ENCODE data around the gene C10orf90. TPM values are rescaled to one million over a fixed set of nuclear protein-coding genes. Genes with fewer than 3 reads are reported as not detected.

Gene C10orf90
- total RNA-seq, 1 experiment from 2014 or later: 0.18 TPM

DNA sequence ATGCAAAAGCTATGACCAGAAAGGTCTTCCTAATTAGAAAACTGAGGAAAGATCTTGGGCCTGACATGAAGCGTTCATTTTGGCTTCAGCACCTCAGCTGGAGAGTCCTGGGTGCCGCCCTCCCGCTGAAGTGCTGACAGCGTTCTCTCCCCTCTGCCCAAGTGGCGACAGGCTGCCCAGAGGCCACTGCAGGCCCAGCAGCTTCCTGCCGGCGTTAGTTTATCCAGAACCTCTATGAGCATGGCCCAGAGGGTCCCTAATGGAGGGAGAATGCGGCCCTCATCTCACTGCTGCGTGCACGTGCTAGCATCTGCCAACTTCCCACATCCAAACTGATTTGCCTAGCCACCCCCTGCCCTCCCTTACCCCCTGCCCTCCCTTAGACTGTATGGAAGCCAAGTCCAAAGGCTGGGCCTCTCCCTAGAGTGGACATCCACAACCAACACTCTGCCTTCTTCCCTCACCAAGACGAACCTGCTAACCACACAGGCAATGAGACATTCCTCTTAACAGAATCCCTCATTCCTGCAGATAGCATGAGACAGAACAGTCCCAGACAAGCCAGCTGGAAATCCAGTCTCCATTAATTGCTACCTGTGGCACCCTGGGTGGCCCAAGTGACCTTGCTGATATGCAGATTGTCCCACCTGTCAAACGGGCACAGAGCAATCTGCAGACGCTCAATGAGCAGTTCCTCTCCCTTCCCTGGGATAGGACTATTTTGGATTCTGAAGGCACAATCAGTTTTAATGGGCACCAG is 108.4 kb downstream of the C10orf90 start:
- no peaks in the 10 kb centered on the region for H3K36me3 ChIP-seq (ENCODE audit: low read depth, low read length)
- no peak overlapping the region for H3K27ac ChIP-seq (ENCODE audit: low read length)
- no peak overlapping the region for H3K4me3 ChIP-seq (ENCODE audit: low read length)
- ATAC-seq (no peak), DNase-seq (no peak)
- no peaks in the 10 kb centered on the region for H3K79me2 ChIP-seq (ENCODE audit: low read length)
- no peak overlapping the region for H2AFZ ChIP-seq (ENCODE audit: low read length)
- no peak for TF ChIP-seq EZH2phosphoT487 (IDR thresholded peaks at IDR 0.05; ENCODE audit: borderline replicate concordance, low read length)
- TF ChIP-seq EZH2 (IDR thresholded peaks at IDR 0.05; ENCODE audit: low read length, unreplicated experiment): no peak
- TF ChIP-seq, protein P1, sequence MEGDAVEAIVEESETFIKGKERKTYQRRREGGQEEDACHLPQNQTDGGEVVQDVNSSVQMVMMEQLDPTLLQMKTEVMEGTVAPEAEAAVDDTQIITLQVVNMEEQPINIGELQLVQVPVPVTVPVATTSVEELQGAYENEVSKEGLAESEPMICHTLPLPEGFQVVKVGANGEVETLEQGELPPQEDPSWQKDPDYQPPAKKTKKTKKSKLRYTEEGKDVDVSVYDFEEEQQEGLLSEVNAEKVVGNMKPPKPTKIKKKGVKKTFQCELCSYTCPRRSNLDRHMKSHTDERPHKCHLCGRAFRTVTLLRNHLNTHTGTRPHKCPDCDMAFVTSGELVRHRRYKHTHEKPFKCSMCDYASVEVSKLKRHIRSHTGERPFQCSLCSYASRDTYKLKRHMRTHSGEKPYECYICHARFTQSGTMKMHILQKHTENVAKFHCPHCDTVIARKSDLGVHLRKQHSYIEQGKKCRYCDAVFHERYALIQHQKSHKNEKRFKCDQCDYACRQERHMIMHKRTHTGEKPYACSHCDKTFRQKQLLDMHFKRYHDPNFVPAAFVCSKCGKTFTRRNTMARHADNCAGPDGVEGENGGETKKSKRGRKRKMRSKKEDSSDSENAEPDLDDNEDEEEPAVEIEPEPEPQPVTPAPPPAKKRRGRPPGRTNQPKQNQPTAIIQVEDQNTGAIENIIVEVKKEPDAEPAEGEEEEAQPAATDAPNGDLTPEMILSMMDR (conservative IDR thresholded peaks at IDR 0.05; ENCODE audit: low read depth, low read length): no peak
- no peaks in the 10 kb centered on the region for H3F3A ChIP-seq (ENCODE audit: low read length, unreplicated experiment)
- ChIA-PET POLR2A (ENCODE audit: unreplicated experiment) (no interaction called here), CTCF (no interaction called here)
- BruUV-seq (replicated peaks): no TSS peak
- H3K27me3 ChIP-seq (ENCODE audit: low read length): no peaks in the 10 kb centered on the region
- H4K20me1 ChIP-seq (ENCODE audit: low read length): no peaks in the 10 kb centered on the region
- H3K4me1 ChIP-seq (ENCODE audit: insufficient read depth, low read length): no peaks in the 10 kb centered on the region
- intact Hi-C loops (cut with micrococcal nuclease): no loop called here
- no peaks in the 10 kb centered on the region for H3K9me3 ChIP-seq (ENCODE audit: low read length)
- H3K4me2 ChIP-seq (ENCODE audit: low read length): no peak overlapping the region
- H3K9ac ChIP-seq (ENCODE audit: low read length): no peak overlapping the region
- H3K9me2 ChIP-seq (replicated peaks; ENCODE audit: low read length): no peaks in the 10 kb centered on the region

DNA sequence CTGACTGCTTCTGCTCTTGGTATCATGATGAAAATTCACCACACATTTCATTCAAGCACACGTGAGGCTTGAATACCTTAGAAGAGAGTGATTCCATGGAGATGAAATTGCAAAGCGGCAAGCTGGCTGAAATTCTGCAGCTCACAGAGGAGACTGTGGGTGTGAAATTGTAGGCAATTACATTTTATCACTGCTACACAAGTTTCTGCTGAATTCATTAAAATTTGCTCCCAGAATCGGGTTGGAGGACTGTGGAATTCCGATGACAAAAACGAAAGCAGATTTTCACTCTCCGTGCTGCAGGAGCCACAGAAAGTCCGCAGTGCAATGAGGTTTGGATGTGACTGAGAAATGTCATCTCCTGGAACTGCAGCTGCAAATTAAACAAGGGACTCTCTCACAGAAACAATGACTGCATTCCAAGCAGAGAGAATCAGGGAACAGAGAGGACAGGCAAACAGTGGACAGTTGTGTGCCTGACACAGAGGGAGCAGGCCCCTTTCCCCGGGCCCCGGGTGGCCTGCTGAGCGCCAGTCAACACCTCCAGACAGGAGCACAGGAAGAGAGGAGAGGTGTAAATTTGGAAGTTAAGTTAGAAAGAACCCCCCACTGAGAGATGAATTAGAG is 109.1 kb downstream of the C10orf90 start:
- no TSS peak for BruUV-seq (replicated peaks)
- Histone ChIP-seq H4K20me1 (ENCODE audit: low read length) (no peaks in the 10 kb centered on the region), H3F3A (ENCODE audit: low read length, unreplicated experiment) (no peaks in the 10 kb centered on the region), H3K27ac (ENCODE audit: low read length) (no peak overlapping the region), H3K27me3 (ENCODE audit: low read length) (no peaks in the 10 kb centered on the region), H3K4me2 (ENCODE audit: low read length) (no peak overlapping the region), H3K9me2 (replicated peaks; ENCODE audit: low read length) (no peaks in the 10 kb centered on the region), H3K9me3 (ENCODE audit: low read length) (no peaks in the 10 kb centered on the region), H3K4me3 (ENCODE audit: low read length) (no peak overlapping the region), H3K36me3 (ENCODE audit: low read depth, low read length) (no peaks in the 10 kb centered on the region), H2AFZ (ENCODE audit: low read length) (no peak overlapping the region), H3K9ac (ENCODE audit: low read length) (no peak overlapping the region), H3K4me1 (ENCODE audit: insufficient read depth, low read length) (no peaks in the 10 kb centered on the region), H3K79me2 (ENCODE audit: low read length) (no peaks in the 10 kb centered on the region)
- ChIA-PET POLR2A (ENCODE audit: unreplicated experiment) (no interaction called here), CTCF (no interaction called here)
- TF ChIP-seq, protein P1 (conservative IDR thresholded peaks at IDR 0.05; ENCODE audit: low read depth, low read length): no peak
- TF ChIP-seq EZH2 (IDR thresholded peaks at IDR 0.05; ENCODE audit: low read length, unreplicated experiment): no peak
- TF ChIP-seq EZH2phosphoT487 (IDR thresholded peaks at IDR 0.05; ENCODE audit: borderline replicate concordance, low read length): no peak
- ATAC-seq: no peak
- DNase-seq: no peak
- intact Hi-C loops (cut with micrococcal nuclease): no loop called here

- Histone ChIP-seq H3K79me2 (ENCODE audit: low read length) (no peaks in the 10 kb centered on the region), H3K27me3 (ENCODE audit: low read length) (no peaks in the 10 kb centered on the region), H3F3A (ENCODE audit: low read length, unreplicated experiment) (no peaks in the 10 kb centered on the region), H3K4me3 (ENCODE audit: low read length) (no peak overlapping the region), H3K9me2 (replicated peaks; ENCODE audit: low read length) (no peaks in the 10 kb centered on the region), H3K36me3 (ENCODE audit: low read depth, low read length) (no peaks in the 10 kb centered on the region), H3K27ac (ENCODE audit: low read length) (no peak overlapping the region), H2AFZ (ENCODE audit: low read length) (no peak overlapping the region), H3K4me2 (ENCODE audit: low read length) (no peak overlapping the region), H3K4me1 (ENCODE audit: insufficient read depth, low read length) (no peaks in the 10 kb centered on the region), H3K9ac (ENCODE audit: low read length) (no peak overlapping the region), H4K20me1 (ENCODE audit: low read length) (no peaks in the 10 kb centered on the region), H3K9me3 (ENCODE audit: low read length) (no peaks in the 10 kb centered on the region)
- intact Hi-C loops (cut with micrococcal nuclease): no loop called here
- ChIA-PET CTCF (no interaction called here), POLR2A (ENCODE audit: unreplicated experiment) (no interaction called here)
- ATAC-seq: no peak
- BruUV-seq (replicated peaks): no TSS peak
- no peak for DNase-seq
- TF ChIP-seq EZH2 (IDR thresholded peaks at IDR 0.05; ENCODE audit: low read length, unreplicated experiment): no peak
- TF ChIP-seq, protein P1 (conservative IDR thresholded peaks at IDR 0.05; ENCODE audit: low read depth, low read length): no peak
- no peak for TF ChIP-seq EZH2phosphoT487 (IDR thresholded peaks at IDR 0.05; ENCODE audit: borderline replicate concordance, low read length)
Measured at GRCh38 chr10:126558881-126559280, 111.6 kb downstream of the C10orf90 start.
